GM12878 (cell line): Measurements from ENCODE around the gene TMEM182. TPM values are rescaled to one million over a fixed set of nuclear protein-coding genes. Genes with fewer than 3 reads are reported as not detected.

ENCODE experiments used
- ATAC-seq: fragments of 200-7000 bp; cut with Tn5 transposase; 3 replicates; pipeline ENCODE4 v1.9.1; 2020; ENCODE audit warnings: mild to moderate bottlenecking, moderate library complexity
- BruUV-seq: library from RNA; stranded (reverse); fragments of 400-500 nt; replicated peaks from 2 replicates; lab custom pipeline; 2021; lab: Mats Ljungman, UMichigan
- CTCF ChIA-PET: fragments of 300-600 bp; sonication (Branson Sonifier 250); formaldehyde crosslinking; extraction: SDS; loops from one replicate; lab custom pipeline; 2021; ENCODE audit warnings: inconsistent platforms; lab: Yijun Ruan, JAX
- POLR2A ChIA-PET: fragments of 350-600 bp; formaldehyde crosslinking; extraction: SDS; loops from one replicate; lab custom pipeline; 2021; ENCODE audit warnings: inconsistent platforms; lab: Charles Lee
- RAD21 ChIA-PET: fragments of 300-600 bp; sonication (Branson Sonifier 250); formaldehyde crosslinking; loops from one replicate; lab custom pipeline; 2023; ENCODE audit warnings: antibody characterized with exemption; ENCODE audit not compliant: unreplicated experiment; lab: Charles Lee
- SMC1A ChIA-PET: fragments of 300-600 bp; sonication (Branson Sonifier 250); formaldehyde crosslinking; loops from one replicate; lab custom pipeline; 2023; ENCODE audit not compliant: unreplicated experiment, uncharacterized antibody; lab: Charles Lee
- DNase-seq: peaks from one replicate; pipeline ENCODE4 v3.0.0-alpha.2; 2011; ENCODE audit warnings: low read depth, low spot score
- FAIRE-seq: peaks from 3 replicates; lab custom pipeline; 2011; peaks lifted over from hg19 to GRCh38; lab: Jason Lieb, UNC
- H2AFZ ChIP-seq: 2 replicates; pipeline ENCODE4 v1.6.0; 2011; ENCODE audit warnings: low read depth, low read length, control low read depth; ENCODE audit not compliant: control insufficient read depth
- H3K27ac ChIP-seq: 2 replicates; pipeline ENCODE4 v1.5.1; 2011; ENCODE audit warnings: control low read depth; ENCODE audit not compliant: control insufficient read depth, insufficient read depth
- H3K27me3 ChIP-seq, 2 experiments: replicated peaks in 1 of 2; 2 replicates each; pipeline versions ENCODE4 v1.6.0 to v1.6.1; 2011; ENCODE audit warnings: low read length in 1 of 2; ENCODE audit not compliant: control insufficient read depth in 2 of 2, insufficient read depth in 2 of 2
- H3K36me3 ChIP-seq, 2 experiments: 2 replicates each; pipeline ENCODE4 v1.5.1; 2011; ENCODE audit warnings: low read length in 1 of 2; ENCODE audit not compliant: control insufficient read depth in 2 of 2, insufficient read depth in 2 of 2
- H3K4me1 ChIP-seq: 2 replicates; pipeline ENCODE4 v1.6.1; 2011; ENCODE audit warnings: mild to moderate bottlenecking, low read length, moderate library complexity, mixed read lengths; ENCODE audit not compliant: control insufficient read depth, insufficient read depth
- H3K4me2 ChIP-seq: 2 replicates; pipeline ENCODE4 v1.6.0; 2011; ENCODE audit warnings: control low read depth; ENCODE audit not compliant: control insufficient read depth, insufficient read depth
- H3K4me3 ChIP-seq: fragments of 200-600 bp; sonication (generic); 2 replicates; pipeline ENCODE4 v1.5.1; 2016
- H3K79me2 ChIP-seq: 2 replicates; pipeline ENCODE4 v1.6.0; 2011; ENCODE audit warnings: low read length; ENCODE audit not compliant: control insufficient read depth, insufficient read depth
- H3K9ac ChIP-seq: 2 replicates; pipeline ENCODE4 v1.8.0; 2011; ENCODE audit warnings: low read length, control low read depth, mixed read lengths; ENCODE audit not compliant: control insufficient read depth, insufficient read depth
- H3K9me3 ChIP-seq: replicated peaks from 3 replicates; pipeline ENCODE4 v1.5.1; 2011; ENCODE audit warnings: mild to moderate bottlenecking, low read length; ENCODE audit not compliant: control insufficient read depth, insufficient read depth
- H4K20me1 ChIP-seq: 2 replicates; pipeline ENCODE4 v1.6.0; 2011; ENCODE audit not compliant: control insufficient read depth, insufficient read depth
- BCLAF1 ChIP-seq: fragments of 450-650 bp; IDR thresholded peaks from 2 replicates; pipeline ENCODE4 v1.6.1; 2017; ENCODE audit warnings: antibody characterized with exemption, mild to moderate bottlenecking, moderate library complexity
- CBX3 ChIP-seq: fragments of 200-600 bp; sonication (generic); IDR thresholded peaks from 2 replicates; pipeline ENCODE4 v1.6.1; 2016; ENCODE audit warnings: low read depth, borderline replicate concordance
- E4F1 ChIP-seq: fragments of 450-650 bp; IDR thresholded peaks from 2 replicates; pipeline ENCODE4 v1.6.1; 2018; ENCODE audit warnings: borderline replicate concordance, mild to moderate bottlenecking; ENCODE audit not compliant: partially characterized antibody
- EED ChIP-seq: sonication (generic); IDR thresholded peaks from 2 replicates; pipeline ENCODE4 v1.6.1; 2016; ENCODE audit warnings: antibody characterized with exemption, low read depth
- HDAC6 ChIP-seq: fragments of 200-600 bp; sonication (generic); IDR thresholded peaks from one replicate; pipeline ENCODE4 v1.8.0; 2017; ENCODE audit warnings: antibody characterized with exemption; ENCODE audit not compliant: unreplicated experiment
- IKZF1 ChIP-seq: fragments of 450-650 bp; conservative IDR thresholded peaks from 2 replicates; pipeline ENCODE4 v1.6.1; 2017; ENCODE audit warnings: antibody characterized with exemption, mild to moderate bottlenecking
- IKZF2 ChIP-seq, 2 experiments: fragments of 450-650 bp; IDR thresholded peaks; 2 replicates each; pipeline ENCODE4 v1.6.1; 2017; ENCODE audit warnings: mild to moderate bottlenecking in 2 of 2, moderate library complexity in 2 of 2
- SREBF2 ChIP-seq: IDR thresholded peaks from 2 replicates; pipeline ENCODE4 v1.6.1; 2012; ENCODE audit warnings: mild to moderate bottlenecking, low read length
- SUZ12 ChIP-seq: fragments of 200-600 bp; sonication (generic); IDR thresholded peaks from one replicate; pipeline ENCODE4 v1.6.1; 2018; ENCODE audit warnings: antibody characterized with exemption, mild to moderate bottlenecking; ENCODE audit not compliant: unreplicated experiment
- TCF7 ChIP-seq: IDR thresholded peaks from 2 replicates; pipeline ENCODE4 v1.6.1; 2014; ENCODE audit warnings: antibody characterized with exemption, borderline replicate concordance
- ZBTB4 ChIP-seq: fragments of 450-650 bp; formaldehyde crosslinking; IDR thresholded peaks from 2 replicates; pipeline ENCODE4 v1.4.0; 2022; ENCODE audit warnings: mild to moderate bottlenecking, moderate library complexity
- WGBS: methylation state at CpG from one replicate; pipeline ENCODE4 v1.1.6; 2016; ENCODE audit warnings: low lambda C conversion rate; ENCODE audit not compliant: insufficient replicate concordance, insufficient coverage; ENCODE audit errors: missing lambda C conversion rate; 5-methylcytosine and 5-hydroxymethylcytosine counted together
- in situ Hi-C: fragments of 300-500 bp; cut with MboI; formaldehyde crosslinking; loops from 9 replicates; pipeline ENCODE4 v1.14.3; 2018; ENCODE audit warnings: mixed read lengths
- intact Hi-C: fragments of 100-400 bp; cut with micrococcal nuclease; formaldehyde crosslinking; loops from one replicate; pipeline ENCODE4 v1.14.2; 2022; ENCODE audit not compliant: unreplicated experiment
- polyA plus RNA-seq, 11 experiments: library from polyadenylated mRNA; depleted of rRNA in 4 of 11; unstranded in 6 of 11; stranded (reverse) in 5 of 11; fragments of >200 nt; fragmentation: Nextera tagmentation in 4 of 11; fragmentation: Illumina TruSeq in 1 of 11; extraction: Ambion mirVana in 4 of 11; extraction: Trizol in 1 of 11; gene quantifications; 1 replicate in 1 of 11; 2 replicates in 10 of 11; pipeline versions ENCODE4 v1.2.1 to v1.2.3, GENCODE V29; 2011 to 2016; ENCODE audit warnings: inconsistent platforms in 2 of 11, missing spikeins in 2 of 11, low read depth in 1 of 11
- total RNA-seq, 4 experiments: library from RNA; depleted of rRNA in 3 of 4; stranded (reverse); fragments of >200 nt in 3 of 4; fragmentation: Illumina TruSeq in 1 of 4; extraction: Trizol in 1 of 4; gene quantifications; 2 replicates each; pipeline versions ENCODE4 v1.2.1 to v1.2.3, GENCODE V29; 2013 to 2021
- TF ChIP-seq, protein P1 (sequence below): IDR thresholded peaks from 2 replicates; pipeline ENCODE4 v1.6.1; 2011; ENCODE audit warnings: borderline replicate concordance, low read depth, mild to moderate bottlenecking, moderate library complexity, mixed read lengths, low read length; ENCODE audit not compliant: insufficient read depth; ENCODE audit errors: extremely low read length

TMEM182 gene
- total and polyA plus RNA-seq, 10 of the 15 experiments (the other 5 are each of a cell fraction or from before 2014, with no cell fraction given), result 1.8 to 5.4 (median 3.1) TPM

GRCh38 chr2:102809291-102810189 is 47.7 kb downstream of the TMEM182 start (continued):
- no peak for TF ChIP-seq ZBTB4 (CRISPR knock-in tag)
- TF ChIP-seq, protein P1, sequence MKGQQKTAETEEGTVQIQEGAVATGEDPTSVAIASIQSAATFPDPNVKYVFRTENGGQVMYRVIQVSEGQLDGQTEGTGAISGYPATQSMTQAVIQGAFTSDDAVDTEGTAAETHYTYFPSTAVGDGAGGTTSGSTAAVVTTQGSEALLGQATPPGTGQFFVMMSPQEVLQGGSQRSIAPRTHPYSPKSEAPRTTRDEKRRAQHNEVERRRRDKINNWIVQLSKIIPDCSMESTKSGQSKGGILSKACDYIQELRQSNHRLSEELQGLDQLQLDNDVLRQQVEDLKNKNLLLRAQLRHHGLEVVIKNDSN, result no peak

GRCh38 chr2:102815285-102815684 is 53.5 kb downstream of the TMEM182 start:
- RAD21 ChIA-PET, result no interaction called here
- CTCF ChIA-PET, result no interaction called here
- in situ Hi-C loops, result no loop called here
- H3K4me2 ChIP-seq, result no peak overlapping the region
- no peak for DNase-seq
- no TSS peak for BruUV-seq
- POLR2A ChIA-PET, result no interaction called here
- H3K27ac ChIP-seq, result no peak overlapping the region
- no peak overlapping the region for H3K4me3 ChIP-seq
- no peak for ATAC-seq
- no peaks in the 10 kb centered on the region for H3K27me3 ChIP-seq
- H3K9ac ChIP-seq, result no peak overlapping the region
- 66% methylated on average over 2 of the region's 2 CpGs for WGBS
- FAIRE-seq, result no peak
- H3K79me2 ChIP-seq, result no peaks in the 10 kb centered on the region
- no peak overlapping the region for H2AFZ ChIP-seq
- no peaks in the 10 kb centered on the region for H3K9me3 ChIP-seq
- intact Hi-C loops, result no loop called here
- no peaks in the 10 kb centered on the region for H3K4me1 ChIP-seq
- SMC1A ChIA-PET, result no interaction called here
- H3K36me3 ChIP-seq, result no peaks in the 10 kb centered on the region
- H4K20me1 ChIP-seq, result no peaks in the 10 kb centered on the region
- TF ChIP-seq HDAC6, result no peak
- TF ChIP-seq SUZ12, result no peak
- no peak for TF ChIP-seq SREBF2
- no peak for TF ChIP-seq CBX3
- no peak for TF ChIP-seq IKZF2 (IDR thresholded peaks at IDR 0.05)
- TF ChIP-seq IKZF1, result no peak
- no peak for TF ChIP-seq EED
- no peak for TF ChIP-seq BCLAF1
- no peak for TF ChIP-seq E4F1
- TF ChIP-seq TCF7, result no peak
